ENCODE measurements around the gene PTK6.

- TF ChIP-seq CTCF (IDR thresholded peaks at IDR 0.05; ENCODE audit: low read length) (no peak), EZH2 (optimal IDR thresholded peaks at IDR 0.05; ENCODE audit: low read depth, low read length) (no peak)
Measured at GRCh38 chr20:63505281-63505680, 31.9 kb downstream of the PTK6 start.

Measured in MM.1S (cell line).